Uterus (tissue), 2 donors: ENCODE data around the gene ALOX5.

Experiments used
- POLR2A ChIP-seq, 2 donors: fragments of 450-650 bp; IDR thresholded peaks; one replicate each; pipeline ENCODE4 v1.6.1; 2016; ENCODE audit warnings: antibody characterized with exemption in 2 of 2, mild to moderate bottlenecking in 1 of 2, moderate library complexity in 1 of 2
- TF ChIP-seq, protein P1 (sequence below), 4 experiments: fragments of 200-600 bp in 2 of 4; fragments of 450-650 bp in 2 of 4; sonication (generic) in 2 of 4; IDR thresholded peaks; one replicate each; pipeline ENCODE4 v1.5.1; 2016 to 2019; ENCODE audit warnings: antibody characterized with exemption in 4 of 4, mild to moderate bottlenecking in 2 of 4, moderate library complexity in 1 of 4

DNA sequence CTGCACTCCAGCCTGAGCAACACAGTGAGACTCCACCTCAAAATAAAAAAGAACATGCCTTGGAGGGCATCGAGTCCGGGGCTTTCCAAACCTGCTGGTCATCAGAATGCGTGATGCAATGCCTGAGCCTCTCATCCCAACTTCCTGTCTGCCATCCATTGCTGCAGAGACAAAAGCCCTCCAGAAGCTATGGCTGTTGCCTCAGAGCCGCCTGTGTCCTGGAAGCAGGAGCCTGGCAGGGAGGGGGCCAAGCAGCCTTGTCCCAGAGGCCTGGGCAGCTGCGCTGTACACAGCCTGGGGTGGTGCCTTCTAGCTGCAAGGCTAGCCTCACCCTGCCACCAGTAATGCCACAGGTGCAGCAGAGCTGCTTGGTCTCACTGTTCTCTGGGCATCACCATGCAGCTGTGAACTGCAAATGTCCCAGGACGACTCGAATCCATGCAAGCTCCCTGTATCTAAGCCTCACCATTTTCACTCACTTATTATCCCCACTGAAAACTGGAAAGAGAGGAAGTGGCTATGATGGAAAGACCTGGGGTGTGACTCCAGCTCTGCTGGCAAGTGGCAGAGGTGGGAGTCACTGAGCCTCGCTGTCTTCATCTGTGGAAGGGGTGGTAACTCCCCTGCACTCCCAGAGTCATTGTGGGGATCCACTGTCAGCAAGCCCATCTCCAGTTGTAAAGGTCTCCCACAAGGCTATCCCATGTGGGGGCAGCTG lies 7.0 kb downstream of the ALOX5 start:
- TF ChIP-seq POLR2A (IDR thresholded peaks at IDR 0.05) = no peak
- TF ChIP-seq, protein P1, sequence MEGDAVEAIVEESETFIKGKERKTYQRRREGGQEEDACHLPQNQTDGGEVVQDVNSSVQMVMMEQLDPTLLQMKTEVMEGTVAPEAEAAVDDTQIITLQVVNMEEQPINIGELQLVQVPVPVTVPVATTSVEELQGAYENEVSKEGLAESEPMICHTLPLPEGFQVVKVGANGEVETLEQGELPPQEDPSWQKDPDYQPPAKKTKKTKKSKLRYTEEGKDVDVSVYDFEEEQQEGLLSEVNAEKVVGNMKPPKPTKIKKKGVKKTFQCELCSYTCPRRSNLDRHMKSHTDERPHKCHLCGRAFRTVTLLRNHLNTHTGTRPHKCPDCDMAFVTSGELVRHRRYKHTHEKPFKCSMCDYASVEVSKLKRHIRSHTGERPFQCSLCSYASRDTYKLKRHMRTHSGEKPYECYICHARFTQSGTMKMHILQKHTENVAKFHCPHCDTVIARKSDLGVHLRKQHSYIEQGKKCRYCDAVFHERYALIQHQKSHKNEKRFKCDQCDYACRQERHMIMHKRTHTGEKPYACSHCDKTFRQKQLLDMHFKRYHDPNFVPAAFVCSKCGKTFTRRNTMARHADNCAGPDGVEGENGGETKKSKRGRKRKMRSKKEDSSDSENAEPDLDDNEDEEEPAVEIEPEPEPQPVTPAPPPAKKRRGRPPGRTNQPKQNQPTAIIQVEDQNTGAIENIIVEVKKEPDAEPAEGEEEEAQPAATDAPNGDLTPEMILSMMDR (IDR thresholded peaks at IDR 0.05) = no peak
